NT2/D1 (cell line): ENCODE results near the gene RFTN1.

Experiments
- DNase-seq: peaks from one replicate; pipeline ENCODE4 v3.0.0-alpha.2; 2011; ENCODE audit warnings: low read depth, low spot score
- H3K27me3 ChIP-seq: 2 replicates; pipeline ENCODE4 v1.6.0; 2011; ENCODE audit warnings: mild to moderate bottlenecking; ENCODE audit not compliant: insufficient read length, insufficient read depth
- H3K36me3 ChIP-seq: 2 replicates; pipeline ENCODE4 v1.6.1; 2011; ENCODE audit warnings: mild to moderate bottlenecking, low read length, mixed read lengths; ENCODE audit not compliant: insufficient read depth, insufficient read length
- H3K4me1 ChIP-seq: 2 replicates; pipeline ENCODE4 v1.5.1; 2011; ENCODE audit not compliant: insufficient read depth, insufficient read length
- H3K4me3 ChIP-seq: 2 replicates; pipeline ENCODE4 v1.5.1; 2011; ENCODE audit warnings: low read depth; ENCODE audit not compliant: insufficient read length
- H3K9ac ChIP-seq: 2 replicates; pipeline ENCODE4 v1.6.0; 2011; ENCODE audit warnings: low read depth; ENCODE audit not compliant: insufficient read length
- H3K9me3 ChIP-seq: 2 replicates; pipeline ENCODE4 v1.5.1; 2011; ENCODE audit warnings: mild to moderate bottlenecking, low read length; ENCODE audit not compliant: insufficient read depth
- SUZ12 ChIP-seq: IDR thresholded peaks from 2 replicates; pipeline ENCODE4 v1.6.1; 2011; ENCODE audit not compliant: insufficient read length, insufficient read depth; ENCODE audit errors: extremely low read depth
- YY1 ChIP-seq: IDR thresholded peaks from 2 replicates; pipeline ENCODE4 v1.6.1; 2011; ENCODE audit not compliant: insufficient read length, insufficient read depth
- ZNF274 ChIP-seq: IDR thresholded peaks from 2 replicates; pipeline ENCODE4 v1.6.1; 2011; ENCODE audit warnings: mild to moderate bottlenecking, low read depth, low read length

RFTN1 gene

DNA sequence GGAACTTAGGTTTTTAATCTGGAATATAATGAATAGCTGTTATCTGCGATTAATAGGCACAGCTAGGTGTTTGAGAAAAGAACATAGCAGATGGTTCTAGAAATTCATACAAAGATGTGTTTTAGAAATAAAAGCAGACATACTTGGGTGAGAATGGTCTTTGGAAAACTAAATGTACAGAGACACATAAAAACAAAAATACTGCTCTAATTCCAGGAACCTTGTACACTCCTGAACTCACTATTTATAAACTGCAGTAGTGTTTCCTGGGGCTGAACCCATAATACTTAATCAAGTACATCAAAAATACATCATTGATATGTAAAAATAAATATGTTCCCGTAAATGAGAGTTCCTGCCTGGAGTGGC is 143.0 kb downstream of the RFTN1 start:
- DNase-seq = no peak
- Histone ChIP-seq H3K9ac (no peak overlapping the region), H3K4me1 (no peaks in the 10 kb centered on the region), H3K9me3 (no peaks in the 10 kb centered on the region), H3K4me3 (no peak overlapping the region), H3K27me3 (no peaks in the 10 kb centered on the region), H3K36me3 (no peaks in the 10 kb centered on the region)
- TF ChIP-seq SUZ12 (no peak), YY1 (no peak), ZNF274 (no peak)

DNA sequence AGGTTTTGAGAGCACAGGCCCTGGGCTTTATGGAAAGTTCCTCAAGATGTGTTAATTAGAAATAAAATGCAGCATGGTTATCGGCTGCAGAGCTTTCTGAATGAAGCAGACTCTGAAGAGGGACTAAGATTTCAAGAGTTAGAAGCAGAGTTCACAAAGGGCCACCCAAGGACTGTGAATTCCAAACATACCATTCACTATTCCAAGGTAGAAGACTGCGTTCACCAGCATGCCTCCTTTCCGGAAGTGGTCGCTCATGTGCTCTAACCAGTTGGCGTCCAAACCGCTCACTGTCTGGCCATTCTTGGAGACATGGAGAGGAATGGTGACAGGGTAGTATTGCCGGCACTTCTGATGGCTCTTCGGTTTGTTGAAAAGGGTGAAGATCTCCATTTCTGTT is 143.6 kb downstream of the RFTN1 start:
- H3K36me3 ChIP-seq = no peaks in the 10 kb centered on the region
- H3K27me3 ChIP-seq = no peaks in the 10 kb centered on the region
- H3K9ac ChIP-seq = no peak overlapping the region
- no peak for TF ChIP-seq ZNF274
- no peak for TF ChIP-seq YY1
- TF ChIP-seq SUZ12 = no peak
- DNase-seq = peak; percentile 47
- no peak overlapping the region for H3K4me3 ChIP-seq
- no peaks in the 10 kb centered on the region for H3K9me3 ChIP-seq
- no peaks in the 10 kb centered on the region for H3K4me1 ChIP-seq

- Histone ChIP-seq H3K36me3 (no peaks in the 10 kb centered on the region), H3K4me1 (no peaks in the 10 kb centered on the region), H3K9me3 (no peaks in the 10 kb centered on the region), H3K9ac (no peak overlapping the region), H3K4me3 (no peak overlapping the region), H3K27me3 (no peaks in the 10 kb centered on the region)
- TF ChIP-seq YY1 (no peak), SUZ12 (no peak), ZNF274 (no peak)
- no peak for DNase-seq
Observed at GRCh38 chr3:16369276-16369675, 144.2 kb downstream of the RFTN1 start.

DNA sequence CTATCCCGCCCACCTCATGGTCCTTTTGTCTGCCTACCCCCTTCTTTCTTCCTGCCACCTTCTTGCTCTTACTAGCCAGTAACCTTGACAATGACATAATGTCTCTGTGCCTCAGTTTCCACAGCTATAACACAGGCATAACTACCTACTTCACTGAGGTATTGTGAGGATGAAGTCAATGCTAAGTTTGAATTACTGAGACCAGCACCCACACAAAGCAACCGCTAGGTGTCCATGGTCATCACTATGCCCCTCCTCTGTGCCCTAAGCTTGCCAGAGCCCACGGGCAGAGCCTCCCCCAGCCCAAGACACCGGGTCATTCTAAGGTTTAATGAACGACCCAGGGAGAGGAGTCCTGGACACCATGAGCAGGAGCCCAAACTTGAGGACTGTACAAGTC is 146.9 kb downstream of the RFTN1 start:
- Histone ChIP-seq H3K27me3 (no peaks in the 10 kb centered on the region), H3K36me3 (no peaks in the 10 kb centered on the region), H3K9ac (no peak overlapping the region), H3K9me3 (no peaks in the 10 kb centered on the region), H3K4me3 (no peak overlapping the region), H3K4me1 (no peaks in the 10 kb centered on the region)
- TF ChIP-seq ZNF274 (no peak), YY1 (no peak)
- DNase-seq = no peak

GRCh38 chr3:16365491-16366128 is 147.9 kb downstream of the RFTN1 start:
- Histone ChIP-seq H3K36me3 (no peaks in the 10 kb centered on the region), H3K4me3 (no peak overlapping the region), H3K4me1 (no peaks in the 10 kb centered on the region), H3K27me3 (no peaks in the 10 kb centered on the region), H3K9ac (no peak overlapping the region), H3K9me3 (no peaks in the 10 kb centered on the region)
- DNase-seq = no peak
- no peak for TF ChIP-seq YY1
- no peak for TF ChIP-seq SUZ12
- no peak for TF ChIP-seq ZNF274

DNA sequence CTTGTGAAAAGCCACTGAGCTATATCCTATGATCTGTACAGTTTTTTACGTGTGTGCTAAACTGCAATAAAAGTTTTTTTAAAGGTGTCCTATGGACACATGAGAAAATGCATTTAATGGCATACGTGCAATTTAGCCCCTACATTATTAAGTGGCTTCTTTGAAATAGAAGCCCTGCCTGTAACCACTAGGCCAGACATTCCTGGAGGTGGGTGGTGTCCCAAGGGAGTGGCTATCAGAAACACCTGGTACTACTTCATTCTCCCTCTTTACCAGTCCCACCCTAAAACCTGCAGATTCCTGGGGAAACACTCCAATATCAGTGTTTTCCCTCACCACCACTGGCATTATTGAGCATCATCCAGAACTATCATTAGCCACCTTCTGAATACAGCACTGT is 148.5 kb downstream of the RFTN1 start:
- H3K4me1 ChIP-seq = no peaks in the 10 kb centered on the region
- no peak for DNase-seq
- no peaks in the 10 kb centered on the region for H3K9me3 ChIP-seq
- H3K27me3 ChIP-seq = no peaks in the 10 kb centered on the region
- H3K4me3 ChIP-seq = no peak overlapping the region
- TF ChIP-seq YY1 = no peak
- no peak for TF ChIP-seq SUZ12
- TF ChIP-seq ZNF274 = no peak
- no peak overlapping the region for H3K9ac ChIP-seq
- no peaks in the 10 kb centered on the region for H3K36me3 ChIP-seq

GRCh38 chr3:16364323-16364722 is 149.2 kb downstream of the RFTN1 start:
- Histone ChIP-seq H3K4me1 (no peaks in the 10 kb centered on the region), H3K4me3 (no peak overlapping the region), H3K9me3 (no peaks in the 10 kb centered on the region), H3K9ac (no peak overlapping the region), H3K27me3 (no peaks in the 10 kb centered on the region), H3K36me3 (no peaks in the 10 kb centered on the region)
- TF ChIP-seq SUZ12 (no peak), YY1 (no peak)
- no peak for DNase-seq

- no peaks in the 10 kb centered on the region for H3K4me1 ChIP-seq
- H3K36me3 ChIP-seq = no peaks in the 10 kb centered on the region
- H3K27me3 ChIP-seq = no peaks in the 10 kb centered on the region
- H3K4me3 ChIP-seq = no peak overlapping the region
- TF ChIP-seq ZNF274 = no peak
- TF ChIP-seq SUZ12 = no peak
- TF ChIP-seq YY1 = no peak
- no peak overlapping the region for H3K9ac ChIP-seq
- DNase-seq = no peak
- no peaks in the 10 kb centered on the region for H3K9me3 ChIP-seq
Observed at GRCh38 chr3:16363636-16364035, 149.9 kb downstream of the RFTN1 start.
